HepG2 (cell line): Measurements from ENCODE around the gene HSCB. TPM values are rescaled to one million over a fixed set of nuclear protein-coding genes. Genes with fewer than 3 reads are reported as not detected.
A peak's percentile ranks its signal among the peaks of the same experiment; 100 is the strongest.

Source experiments
- ESRRA ChIP-seq: sonication (generic); formaldehyde crosslinking; IDR thresholded peaks from 2 replicates; pipeline ENCODE4 v1.5.1; 2020; ENCODE audit warnings: mild to moderate bottlenecking, low read depth, missing genetic modification reagents
- FOXO1 ChIP-seq: sonication (generic); formaldehyde crosslinking; IDR thresholded peaks from 2 replicates; pipeline ENCODE4 v1.4.0; 2020; ENCODE audit warnings: missing genetic modification reagents
- GMEB1 ChIP-seq: sonication (generic); formaldehyde crosslinking; IDR thresholded peaks from 2 replicates; pipeline ENCODE4 v1.5.1; 2020; ENCODE audit warnings: missing genetic modification reagents, mild to moderate bottlenecking, borderline replicate concordance
- KMT2A ChIP-seq: sonication (generic); formaldehyde crosslinking; IDR thresholded peaks from 2 replicates; pipeline ENCODE4 v1.4.0; 2020; ENCODE audit warnings: missing genetic modification reagents
- MXD1 ChIP-seq: sonication (generic); formaldehyde crosslinking; IDR thresholded peaks from 2 replicates; pipeline ENCODE4 v1.4.0; 2020; ENCODE audit warnings: mild to moderate bottlenecking, missing genetic modification reagents
- MXI1 ChIP-seq: IDR thresholded peaks from 3 replicates; pipeline ENCODE4 v1.6.1; 2012; ENCODE audit warnings: low read depth, low read length, inconsistent platforms, borderline replicate concordance
- SCMH1 ChIP-seq: sonication (generic); formaldehyde crosslinking; IDR thresholded peaks from 2 replicates; pipeline ENCODE4 v1.9.0; 2021; ENCODE audit warnings: missing genetic modification reagents, mild to moderate bottlenecking, borderline replicate concordance
- SMAD1 ChIP-seq: sonication (generic); formaldehyde crosslinking; IDR thresholded peaks from 2 replicates; pipeline ENCODE4 v1.4.0; 2020; ENCODE audit warnings: missing genetic modification reagents, low read depth, mild to moderate bottlenecking, borderline replicate concordance
- TGIF2 ChIP-seq: IDR thresholded peaks from 2 replicates; pipeline ENCODE4 v1.6.1; 2016; ENCODE audit warnings: control low read depth, missing compliant biosample characterization
- TSC22D2 ChIP-seq: sonication (generic); formaldehyde crosslinking; IDR thresholded peaks from 2 replicates; pipeline ENCODE4 v1.5.1; 2020; ENCODE audit warnings: missing genetic modification reagents, mild to moderate bottlenecking, borderline replicate concordance
- ZBTB1 ChIP-seq: sonication (generic); formaldehyde crosslinking; IDR thresholded peaks from 2 replicates; pipeline ENCODE4 v1.4.0; 2020; ENCODE audit warnings: missing genetic modification reagents, borderline replicate concordance
- ZBTB49 ChIP-seq: sonication (generic); formaldehyde crosslinking; IDR thresholded peaks from 2 replicates; pipeline ENCODE4 v1.4.0; 2020; ENCODE audit warnings: missing genetic modification reagents, borderline replicate concordance
- ZFYVE20 ChIP-seq: sonication (generic); formaldehyde crosslinking; IDR thresholded peaks from 2 replicates; pipeline ENCODE4 v1.8.0; 2023; ENCODE audit warnings: low read depth, mild to moderate bottlenecking, moderate library complexity, missing genetic modification reagents, borderline replicate concordance
- ZNF460 ChIP-seq: sonication (generic); formaldehyde crosslinking; IDR thresholded peaks from 2 replicates; pipeline ENCODE4 v1.5.1; 2020; ENCODE audit warnings: missing genetic modification reagents, mild to moderate bottlenecking, borderline replicate concordance
- ZNF629 ChIP-seq: sonication (generic); formaldehyde crosslinking; conservative IDR thresholded peaks from 2 replicates; pipeline ENCODE4 v1.5.0; 2020; ENCODE audit warnings: missing genetic modification reagents
- ZNF646 ChIP-seq: sonication (generic); formaldehyde crosslinking; IDR thresholded peaks from 2 replicates; pipeline ENCODE4 v1.9.0; 2021; ENCODE audit warnings: mild to moderate bottlenecking, missing genetic modification reagents
- ZNF782 ChIP-seq: sonication (generic); formaldehyde crosslinking; IDR thresholded peaks from 2 replicates; pipeline ENCODE4 v1.4.0; 2020; ENCODE audit warnings: missing genetic modification reagents, mild to moderate bottlenecking, borderline replicate concordance
- polyA plus RNA-seq, 8 experiments: library from polyadenylated mRNA; depleted of rRNA in 3 of 8; stranded (reverse) in 7 of 8; unstranded in 1 of 8; fragments of >200 nt; fragmentation: Illumina TruSeq in 4 of 8; extraction: Trizol in 4 of 8; gene quantifications; 2 replicates each; pipeline versions ENCODE4 v1.2.1 to v1.2.3, GENCODE V29; 2011 to 2016; ENCODE audit warnings: low read depth in 4 of 8, missing spikeins in 1 of 8, mixed read lengths in 1 of 8; ENCODE audit not compliant: insufficient read depth in 1 of 8
- total RNA-seq, 5 experiments: library from RNA; depleted of rRNA; stranded (reverse); fragments of >200 nt; fragmentation: Illumina TruSeq; extraction: Trizol; gene quantifications; 2 replicates each; pipeline ENCODE4 v1.2.3, GENCODE V29; 2016; ENCODE audit warnings: low read depth in 1 of 5

HSCB gene
- total and polyA plus RNA-seq, 2 of the 13 experiments (the other 11 are each of a cell fraction or from before 2014, with no cell fraction given): 15.4 to 20.9 TPM

GRCh38 chr22:28800308-28801041 is 58.6 kb downstream of the HSCB start, which contains the start of gene XBP1 (continued):
- TF ChIP-seq MXD1 (CRISPR knock-in tag): peak; percentile 59; the same call in 1 of the 2 replicates
- no peak for TF ChIP-seq ZFYVE20 (CRISPR knock-in tag)
- no peak for TF ChIP-seq TGIF2 (CRISPR knock-in tag)
- TF ChIP-seq GMEB1: peak; percentile 84
- peak; percentile 93; the same call in 2 of the 3 replicates for TF ChIP-seq MXI1
- TF ChIP-seq FOXO1 (CRISPR knock-in tag): no peak
- peak; percentile 32; the same call in 1 of the 2 replicates for TF ChIP-seq ZNF460 (CRISPR knock-in tag)
- TF ChIP-seq ZNF629 (CRISPR knock-in tag): no peak; the same call in 1 of the 2 replicates
- 0 out of 2 replicates have a peak, but pooled peaks have one; percentile 52 for TF ChIP-seq ZNF782 (CRISPR knock-in tag)
- no peak for TF ChIP-seq ZBTB1 (CRISPR knock-in tag)
- peak; percentile 89 for TF ChIP-seq SMAD1 (CRISPR knock-in tag)
- no peak for TF ChIP-seq ZNF646 (CRISPR knock-in tag)
- 0 out of 2 replicates have a peak, but pooled peaks have one; percentile 39 for TF ChIP-seq ESRRA (CRISPR knock-in tag)
- no peak for TF ChIP-seq ZBTB49 (CRISPR knock-in tag)
- TF ChIP-seq TSC22D2 (CRISPR knock-in tag): peak; percentile 19; the same call in 1 of the 2 replicates
- TF ChIP-seq KMT2A (CRISPR knock-in tag): no peak
- no peak for TF ChIP-seq SCMH1 (CRISPR knock-in tag)
